Neural crest cell (in vitro differentiated cells): ENCODE results near the gene LONP1. TPM values are rescaled to one million over a fixed set of nuclear protein-coding genes. Genes with fewer than 3 reads are reported as not detected.
A peak's percentile ranks its signal among the peaks of the same experiment; 100 is the strongest.

Experiments used
- DNase-seq: peaks from one replicate; pipeline ENCODE4 v3.0.0; 2021; ENCODE audit warnings: low read depth, mixed read lengths, low spot score
- H3K27ac Mint-ChIP-seq: one replicate; pipeline ENCODE4 v1.8.0; 2021; ENCODE audit warnings: mild to moderate bottlenecking, mixed read lengths; ENCODE audit not compliant: unreplicated experiment
- H3K27me3 Mint-ChIP-seq: 2 replicates; pipeline ENCODE4 v1.8.0; 2021; ENCODE audit warnings: low read depth, mild to moderate bottlenecking, mixed read lengths
- H3K36me3 Mint-ChIP-seq: 2 replicates; pipeline ENCODE4 v1.8.0; 2021; ENCODE audit warnings: low read depth, mild to moderate bottlenecking, mixed read lengths
- H3K4me1 Mint-ChIP-seq: 2 replicates; pipeline ENCODE4 v1.8.0; 2021; ENCODE audit warnings: mixed read lengths
- H3K4me3 Mint-ChIP-seq: one replicate; pipeline ENCODE4 v1.8.0; 2021; ENCODE audit warnings: mild to moderate bottlenecking, mixed read lengths
- H3K9me3 Mint-ChIP-seq: 2 replicates; pipeline ENCODE4 v1.8.0; 2021; ENCODE audit warnings: mixed read lengths
- total RNA-seq: library from RNA; stranded (reverse); gene quantifications from 2 replicates; pipeline ENCODE4 v1.2.1, GENCODE V29; 2021
- TF ChIP-seq, protein P1 (sequence below): fragments of 200-600 bp; sonication (generic); conservative IDR thresholded peaks from 2 replicates; pipeline ENCODE4 v1.5.0; 2021; ENCODE audit warnings: antibody characterized with exemption, mild to moderate bottlenecking

Gene LONP1
- total RNA-seq, 1 donor from 2014 or later = 93.2 TPM

DNA sequence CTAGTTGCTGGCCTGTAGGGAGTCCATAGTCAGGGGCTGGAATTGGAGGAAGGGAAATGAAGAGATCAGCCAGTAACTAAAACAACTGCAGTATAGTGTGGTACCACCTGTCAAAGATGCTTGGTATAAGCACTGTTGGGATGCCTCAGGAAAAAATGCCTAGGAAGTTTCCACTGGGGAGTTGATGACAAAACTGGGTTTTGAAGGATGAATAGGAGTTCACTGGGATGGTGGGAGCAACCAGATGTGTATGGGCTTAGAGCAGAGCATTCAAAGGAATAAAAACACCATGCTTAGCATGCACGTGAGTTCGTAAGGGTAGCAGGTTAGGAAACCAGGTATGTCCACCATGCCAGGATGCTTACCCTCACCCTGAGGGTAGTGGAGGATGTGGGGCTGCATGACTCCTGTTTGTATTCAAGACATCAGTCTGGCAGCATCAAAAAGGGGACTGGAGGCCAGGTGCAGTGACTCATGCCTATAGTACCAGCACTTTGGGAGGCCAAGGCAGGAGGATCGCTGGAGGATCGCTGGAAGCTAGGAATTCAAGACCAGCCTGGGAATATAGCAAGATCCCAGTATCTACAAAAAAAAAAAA, 7.6 kb upstream of the LONP1 start:
- Mint-ChIP-seq H3K9me3 (no peaks in the 10 kb centered on the region), H3K4me1 (no peaks in the 10 kb centered on the region), H3K4me3 (no peak overlapping the region), H3K36me3 (no peaks in the 10 kb centered on the region), H3K27me3 (peaks cover 15% of the 10 kb centered on the region), H3K27ac (no peak overlapping the region)
- TF ChIP-seq, protein P1, sequence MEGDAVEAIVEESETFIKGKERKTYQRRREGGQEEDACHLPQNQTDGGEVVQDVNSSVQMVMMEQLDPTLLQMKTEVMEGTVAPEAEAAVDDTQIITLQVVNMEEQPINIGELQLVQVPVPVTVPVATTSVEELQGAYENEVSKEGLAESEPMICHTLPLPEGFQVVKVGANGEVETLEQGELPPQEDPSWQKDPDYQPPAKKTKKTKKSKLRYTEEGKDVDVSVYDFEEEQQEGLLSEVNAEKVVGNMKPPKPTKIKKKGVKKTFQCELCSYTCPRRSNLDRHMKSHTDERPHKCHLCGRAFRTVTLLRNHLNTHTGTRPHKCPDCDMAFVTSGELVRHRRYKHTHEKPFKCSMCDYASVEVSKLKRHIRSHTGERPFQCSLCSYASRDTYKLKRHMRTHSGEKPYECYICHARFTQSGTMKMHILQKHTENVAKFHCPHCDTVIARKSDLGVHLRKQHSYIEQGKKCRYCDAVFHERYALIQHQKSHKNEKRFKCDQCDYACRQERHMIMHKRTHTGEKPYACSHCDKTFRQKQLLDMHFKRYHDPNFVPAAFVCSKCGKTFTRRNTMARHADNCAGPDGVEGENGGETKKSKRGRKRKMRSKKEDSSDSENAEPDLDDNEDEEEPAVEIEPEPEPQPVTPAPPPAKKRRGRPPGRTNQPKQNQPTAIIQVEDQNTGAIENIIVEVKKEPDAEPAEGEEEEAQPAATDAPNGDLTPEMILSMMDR = no peak
- no peak for DNase-seq

DNA sequence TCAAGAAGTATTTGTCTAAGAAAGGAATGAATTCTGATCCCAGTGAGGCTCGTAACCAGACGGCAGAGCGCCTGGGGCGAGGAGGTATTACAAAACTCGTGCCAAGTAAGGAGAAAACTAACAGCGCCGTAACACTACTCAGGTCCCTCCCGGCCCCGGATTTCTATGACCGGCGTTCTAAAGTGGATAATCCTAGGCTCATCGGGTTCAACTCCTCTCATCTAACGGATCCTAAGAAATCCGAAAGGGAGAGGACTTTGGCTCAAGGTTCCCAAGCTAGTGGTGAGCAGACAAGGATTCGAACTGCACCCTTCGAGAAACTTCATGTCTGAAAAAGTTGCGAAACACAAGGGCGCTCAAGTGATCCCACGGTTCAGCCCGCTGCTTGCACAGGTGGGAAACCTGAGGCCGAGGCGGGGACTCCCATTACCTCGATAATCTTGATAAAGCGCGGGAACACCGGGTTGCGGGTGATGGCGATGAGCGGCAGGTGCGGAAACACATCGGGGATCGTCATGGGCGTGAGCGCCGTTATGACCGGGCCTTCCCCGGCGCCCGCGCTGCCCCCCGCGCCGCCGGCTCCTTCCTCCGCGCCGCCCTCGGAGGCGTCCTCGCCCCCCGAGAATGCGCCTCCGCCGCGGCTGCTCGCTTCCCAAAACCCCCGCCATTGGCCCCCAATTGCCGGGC, 529 bp downstream of the LONP1 start:
- DNase-seq = no peak

DNA sequence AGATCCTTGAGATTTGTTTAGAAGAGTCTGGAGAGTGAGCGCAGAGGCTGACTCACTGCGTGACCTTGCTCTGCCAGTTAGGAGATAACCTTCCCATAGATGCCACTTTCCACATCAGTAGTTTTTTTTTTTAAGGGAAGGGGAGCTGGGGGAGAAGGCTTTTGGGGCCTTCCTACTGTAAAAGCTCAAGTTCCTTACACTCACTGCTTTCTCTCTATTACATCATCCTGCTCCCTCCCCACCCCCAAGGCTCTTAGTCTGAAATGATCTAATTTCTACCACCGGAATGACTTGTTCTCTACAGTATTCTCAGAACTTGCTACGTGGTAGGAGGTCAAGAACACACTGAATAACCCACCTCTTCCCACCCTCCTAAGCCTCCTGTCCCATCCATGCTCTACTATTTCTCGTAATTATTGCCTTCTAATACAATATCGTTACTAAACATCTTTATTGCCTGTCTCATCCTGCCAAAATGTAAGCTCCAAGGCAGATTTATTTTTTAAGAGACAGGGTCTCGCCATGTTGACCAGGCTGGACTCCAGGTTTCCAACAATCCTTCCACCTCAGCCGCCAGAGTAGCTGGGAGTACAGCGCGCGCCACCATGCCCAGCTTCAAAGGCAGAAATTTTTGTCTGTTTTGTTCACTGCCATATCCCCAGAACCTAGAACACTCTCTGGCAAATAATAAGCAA, 1.2 kb downstream of the LONP1 start:
- peak overlapping the region; percentile 97 for H3K4me3 Mint-ChIP-seq
- H3K36me3 Mint-ChIP-seq = no peaks in the 10 kb centered on the region
- TF ChIP-seq, protein P1 = no peak
- H3K27me3 Mint-ChIP-seq = no peaks in the 10 kb centered on the region
- peaks cover 13% of the 10 kb centered on the region for H3K4me1 Mint-ChIP-seq
- peak overlapping the region; percentile 90 for H3K27ac Mint-ChIP-seq
- no peaks in the 10 kb centered on the region for H3K9me3 Mint-ChIP-seq
- no peak for DNase-seq

More for the DNA sequence above, 529 bp downstream of the LONP1 start:
- TF ChIP-seq, protein P1 = no peak
- no peaks in the 10 kb centered on the region for H3K9me3 Mint-ChIP-seq
- no peaks in the 10 kb centered on the region for H3K27me3 Mint-ChIP-seq
- H3K27ac Mint-ChIP-seq = peak overlapping the region; percentile 90
- no peaks in the 10 kb centered on the region for H3K36me3 Mint-ChIP-seq
- H3K4me3 Mint-ChIP-seq = peak overlapping the region; percentile 98
- peaks cover 13% of the 10 kb centered on the region for H3K4me1 Mint-ChIP-seq

DNA sequence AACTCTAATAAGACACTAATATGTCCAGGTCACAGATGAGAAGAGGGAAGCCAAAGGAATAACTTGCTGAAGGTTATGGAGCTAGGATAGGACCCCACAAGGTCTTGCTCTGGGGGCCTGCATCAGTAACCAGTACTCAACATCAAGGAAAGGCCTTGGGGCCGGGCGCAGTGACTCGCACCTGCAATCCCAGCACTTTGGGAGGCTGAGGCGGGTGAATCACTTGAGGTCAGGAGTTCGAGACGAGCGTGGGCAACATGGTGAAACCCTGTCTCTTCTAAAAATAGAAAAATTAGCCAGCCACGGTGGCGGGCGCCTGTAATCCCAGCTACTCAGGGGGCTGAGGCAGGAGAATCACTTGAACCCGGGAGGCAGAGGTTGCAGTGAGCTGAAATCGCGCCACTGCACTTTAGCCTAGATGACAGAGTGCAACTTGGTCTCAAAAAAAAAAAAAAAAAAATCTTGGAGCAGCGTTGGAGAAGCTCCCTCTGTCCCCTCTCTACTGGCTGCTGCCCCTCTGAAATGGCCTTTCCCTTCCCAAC, 1.8 kb downstream of the LONP1 start:
- H3K4me3 Mint-ChIP-seq = peak overlapping the region; percentile 97
- DNase-seq = no peak
- no peaks in the 10 kb centered on the region for H3K9me3 Mint-ChIP-seq
- TF ChIP-seq, protein P1 = no peak
- H3K4me1 Mint-ChIP-seq = peaks cover 13% of the 10 kb centered on the region
- no peaks in the 10 kb centered on the region for H3K36me3 Mint-ChIP-seq
- H3K27ac Mint-ChIP-seq = no peak overlapping the region
- H3K27me3 Mint-ChIP-seq = no peaks in the 10 kb centered on the region

DNA sequence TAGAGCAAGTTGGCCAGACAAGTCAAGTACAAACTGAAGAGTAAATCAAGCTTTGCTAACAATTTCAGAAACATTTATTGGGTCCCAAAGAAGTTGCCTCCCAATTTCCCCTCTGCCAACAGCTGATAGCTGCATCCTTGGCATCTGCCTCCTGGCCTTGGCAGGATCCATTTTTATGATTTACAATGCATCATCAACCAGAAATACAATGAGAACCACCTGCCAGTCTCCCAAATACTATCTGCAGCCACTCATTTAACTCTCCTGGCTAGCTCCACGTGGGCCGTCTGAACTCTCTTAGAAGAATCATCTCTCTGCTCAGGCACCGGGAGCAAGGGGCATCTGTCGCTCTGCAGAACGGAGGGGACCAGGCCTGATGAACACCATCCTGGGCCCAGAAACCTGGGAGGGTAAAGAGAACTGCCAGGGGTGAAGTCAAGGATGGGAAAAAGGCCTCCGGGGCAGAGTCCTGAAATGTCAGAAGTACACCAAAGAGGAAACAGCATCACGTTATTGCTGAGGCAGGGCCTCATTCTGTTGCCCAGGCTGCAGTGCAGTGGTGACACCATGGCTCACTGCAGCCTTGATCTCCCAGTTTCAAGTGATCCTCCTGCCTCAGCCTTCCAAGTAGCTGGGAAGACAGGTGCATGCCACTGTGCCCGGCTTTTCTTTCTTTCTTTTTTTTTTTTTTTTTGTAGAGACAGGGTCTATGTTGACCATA, 2.6 kb downstream of the LONP1 start:
- TF ChIP-seq, protein P1 = no peak
- no peak for DNase-seq
- Mint-ChIP-seq H3K9me3 (no peaks in the 10 kb centered on the region), H3K27ac (no peak overlapping the region), H3K36me3 (no peaks in the 10 kb centered on the region), H3K4me3 (peak overlapping the region; percentile 84), H3K4me1 (peaks cover 13% of the 10 kb centered on the region), H3K27me3 (no peaks in the 10 kb centered on the region)
